ENCODE measurements around the gene MED8. TPM values are rescaled to one million over a fixed set of nuclear protein-coding genes. Genes with fewer than 3 reads are reported as not detected.

The MED8 gene
- total and polyA plus RNA-seq, 2 of the 13 experiments (the other 11 are each of a cell fraction or from before 2014, with no cell fraction given), result 16.9 to 77.4 TPM

- no peak for TF ChIP-seq SIN3A (IDR thresholded peaks at IDR 0.05; ENCODE audit: borderline replicate concordance, low read depth, low read length)
- TF ChIP-seq, protein P1, sequence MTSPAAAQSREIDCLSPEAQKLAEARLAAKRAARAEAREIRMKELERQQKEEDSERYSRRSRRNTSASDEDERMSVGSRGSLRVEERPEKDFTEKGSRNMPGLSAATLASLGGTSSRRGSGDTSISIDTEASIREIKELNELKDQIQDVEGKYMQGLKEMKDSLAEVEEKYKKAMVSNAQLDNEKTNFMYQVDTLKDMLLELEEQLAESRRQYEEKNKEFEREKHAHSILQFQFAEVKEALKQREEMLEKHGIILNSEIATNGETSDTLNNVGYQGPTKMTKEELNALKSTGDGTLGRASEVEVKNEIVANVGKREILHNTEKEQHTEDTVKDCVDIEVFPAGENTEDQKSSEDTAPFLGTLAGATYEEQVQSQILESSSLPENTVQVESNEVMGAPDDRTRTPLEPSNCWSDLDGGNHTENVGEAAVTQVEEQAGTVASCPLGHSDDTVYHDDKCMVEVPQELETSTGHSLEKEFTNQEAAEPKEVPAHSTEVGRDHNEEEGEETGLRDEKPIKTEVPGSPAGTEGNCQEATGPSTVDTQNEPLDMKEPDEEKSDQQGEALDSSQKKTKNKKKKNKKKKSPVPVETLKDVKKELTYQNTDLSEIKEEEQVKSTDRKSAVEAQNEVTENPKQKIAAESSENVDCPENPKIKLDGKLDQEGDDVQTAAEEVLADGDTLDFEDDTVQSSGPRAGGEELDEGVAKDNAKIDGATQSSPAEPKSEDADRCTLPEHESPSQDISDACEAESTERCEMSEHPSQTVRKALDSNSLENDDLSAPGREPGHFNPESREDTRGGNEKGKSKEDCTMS (CRISPR knock-in tag; conservative IDR thresholded peaks at IDR 0.05), result no peak
- TF ChIP-seq EEA1 (CRISPR knock-in tag; IDR thresholded peaks at IDR 0.05; ENCODE audit: borderline replicate concordance), result 0 out of 2 replicates have a peak, but pooled peaks have one; percentile 12
- no peak for TF ChIP-seq ZNF138 (CRISPR knock-in tag; IDR thresholded peaks at IDR 0.05; ENCODE audit: low read depth)
- TF ChIP-seq ARHGAP35 (CRISPR knock-in tag; IDR thresholded peaks at IDR 0.05; ENCODE audit: borderline replicate concordance), result no peak
- TF ChIP-seq ASH2L (IDR thresholded peaks at IDR 0.05; ENCODE audit: insufficient read length, low read depth, low read length), result no peak
- TF ChIP-seq ZNF772 (CRISPR knock-in tag; IDR thresholded peaks at IDR 0.05), result no peak
- TF ChIP-seq DMAP1 (CRISPR knock-in tag; IDR thresholded peaks at IDR 0.05), result no peak
- TF ChIP-seq ZFP36L2 (CRISPR knock-in tag; IDR thresholded peaks at IDR 0.05), result no peak
- TF ChIP-seq MTERF4 (CRISPR knock-in tag; IDR thresholded peaks at IDR 0.05), result no peak
- TF ChIP-seq ADNP (CRISPR knock-in tag; IDR thresholded peaks at IDR 0.05), result no peak
- TF ChIP-seq PATZ1 (CRISPR knock-in tag; IDR thresholded peaks at IDR 0.05), result no peak
- no peak for TF ChIP-seq SALL2 (CRISPR knock-in tag; IDR thresholded peaks at IDR 0.05)
- TF ChIP-seq, protein P2, sequence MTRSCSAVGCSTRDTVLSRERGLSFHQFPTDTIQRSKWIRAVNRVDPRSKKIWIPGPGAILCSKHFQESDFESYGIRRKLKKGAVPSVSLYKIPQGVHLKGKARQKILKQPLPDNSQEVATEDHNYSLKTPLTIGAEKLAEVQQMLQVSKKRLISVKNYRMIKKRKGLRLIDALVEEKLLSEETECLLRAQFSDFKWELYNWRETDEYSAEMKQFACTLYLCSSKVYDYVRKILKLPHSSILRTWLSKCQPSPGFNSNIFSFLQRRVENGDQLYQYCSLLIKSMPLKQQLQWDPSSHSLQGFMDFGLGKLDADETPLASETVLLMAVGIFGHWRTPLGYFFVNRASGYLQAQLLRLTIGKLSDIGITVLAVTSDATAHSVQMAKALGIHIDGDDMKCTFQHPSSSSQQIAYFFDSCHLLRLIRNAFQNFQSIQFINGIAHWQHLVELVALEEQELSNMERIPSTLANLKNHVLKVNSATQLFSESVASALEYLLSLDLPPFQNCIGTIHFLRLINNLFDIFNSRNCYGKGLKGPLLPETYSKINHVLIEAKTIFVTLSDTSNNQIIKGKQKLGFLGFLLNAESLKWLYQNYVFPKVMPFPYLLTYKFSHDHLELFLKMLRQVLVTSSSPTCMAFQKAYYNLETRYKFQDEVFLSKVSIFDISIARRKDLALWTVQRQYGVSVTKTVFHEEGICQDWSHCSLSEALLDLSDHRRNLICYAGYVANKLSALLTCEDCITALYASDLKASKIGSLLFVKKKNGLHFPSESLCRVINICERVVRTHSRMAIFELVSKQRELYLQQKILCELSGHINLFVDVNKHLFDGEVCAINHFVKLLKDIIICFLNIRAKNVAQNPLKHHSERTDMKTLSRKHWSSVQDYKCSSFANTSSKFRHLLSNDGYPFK (CRISPR knock-in tag; IDR thresholded peaks at IDR 0.05; ENCODE audit: borderline replicate concordance), result peak; percentile 42; the same call in 1 of the 2 replicates
- TF ChIP-seq SIX1 (CRISPR knock-in tag; IDR thresholded peaks at IDR 0.05; ENCODE audit: borderline replicate concordance), result no peak
- TF ChIP-seq DMTF1 (CRISPR knock-in tag; IDR thresholded peaks at IDR 0.05), result no peak
- no peak for TF ChIP-seq TEF (CRISPR knock-in tag; IDR thresholded peaks at IDR 0.05)
Measured at GRCh38 chr1:43358121-43358745, 31.4 kb downstream of the MED8 start (continued).

All from HepG2 (cell line).